ENCODE results near the gene CACNB3. TPM values are rescaled to one million over a fixed set of nuclear protein-coding genes. Genes with fewer than 3 reads are reported as not detected.

CACNB3 gene
- polyA plus RNA-seq, 3 donors: 0.84 to 6.3 (median 1.5) TPM

- H3K4me3 ChIP-seq (replicated peaks in 1 of 3; ENCODE audit: low read depth in 2 of 3, low read length in 3 of 3): no peak overlapping the region
- no peaks in the 10 kb centered on the region for H3K79me2 ChIP-seq (ENCODE audit: insufficient read depth, low read length)
- H3K27ac Mint-ChIP-seq: no peak overlapping the region
- H3K36me3 Mint-ChIP-seq: no peaks in the 10 kb centered on the region
- no peak overlapping the region for H2AFZ ChIP-seq (ENCODE audit: insufficient read depth, low read depth, low read length, poor library complexity, severe bottlenecking)
- intact Hi-C loops (cut with micrococcal nuclease): no loop called here
- no peak overlapping the region for H3K9ac ChIP-seq (ENCODE audit: insufficient read depth, low read length, poor library complexity, severe bottlenecking)
- H3K9me3 Mint-ChIP-seq: peaks cover 0 to 1% (median 0%) of the 10 kb centered on the region in 7 donors
- H3K27me3 Mint-ChIP-seq (ENCODE audit: low read depth in 3 of 3): peaks cover 6 to 10% (median 7%) of the 10 kb centered on the region in 3 donors
- TF ChIP-seq CTCF (IDR thresholded peaks at IDR 0.05): no peak
- no peaks in the 10 kb centered on the region for H3K36me3 ChIP-seq (replicated peaks in 1 of 2; ENCODE audit: control insufficient read depth in 1 of 2, insufficient read depth in 2 of 2, low read length in 2 of 2)
- no peak overlapping the region for H3K27ac ChIP-seq (ENCODE audit: low read depth in 1 of 2, low read length in 2 of 2)
- DNase-seq: peak in 1 of 3 donors; percentile 1
- H3K4me3 Mint-ChIP-seq: no peak overlapping the region
- H3K4me1 Mint-ChIP-seq: peaks cover 4% of the 10 kb centered on the region
- no peaks in the 10 kb centered on the region for H4K20me1 ChIP-seq (ENCODE audit: insufficient read depth, low read length)
- 81% methylated on average over 14 of the region's 14 CpGs for WGBS (ENCODE audit: insufficient coverage)
- peaks cover under 1 to 2% of the 10 kb centered on the region in 2 donors for H3K4me1 ChIP-seq (ENCODE audit: control insufficient read depth in 1 of 2, insufficient read depth in 2 of 2, low read length in 2 of 2)
- H3K27me3 ChIP-seq (ENCODE audit: control insufficient read depth in 2 of 2, insufficient read depth in 2 of 2, low read length in 2 of 2): no peaks in the 10 kb centered on the region
- no peak overlapping the region for H3K4me2 ChIP-seq (replicated peaks; ENCODE audit: extremely low read depth, low read length, poor library complexity, severe bottlenecking)
- no peaks in the 10 kb centered on the region for H3K9me3 ChIP-seq (replicated peaks in 1 of 2; ENCODE audit: control insufficient read depth in 1 of 2, insufficient read depth in 1 of 2, low read length in 2 of 2)
These were observed 17.3 kb upstream of the CACNB3 start for GRCh38 chr12:48800971-48801370.

DNA sequence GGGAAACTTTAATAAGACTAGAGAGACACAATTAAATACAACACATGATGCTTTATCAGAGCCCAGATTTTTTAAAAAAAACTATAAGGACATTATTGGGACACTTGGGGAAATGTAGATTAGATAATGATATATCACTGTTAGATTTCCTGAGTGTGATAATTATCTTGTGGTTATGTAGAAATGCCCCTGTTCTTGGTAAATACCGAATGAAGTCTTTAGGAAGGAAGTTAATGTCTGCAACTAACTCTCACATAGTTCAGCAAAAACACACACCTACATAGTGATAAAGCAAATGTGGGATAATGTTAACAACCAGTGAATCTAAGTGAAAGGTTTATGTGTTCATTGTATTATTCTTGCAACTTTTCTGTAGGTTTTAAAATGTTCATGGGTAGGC, 14.6 kb upstream of the CACNB3 start:
- H3K36me3 Mint-ChIP-seq: no peaks in the 10 kb centered on the region
- DNase-seq: no peak
- peaks cover 3% of the 10 kb centered on the region for H3K4me1 Mint-ChIP-seq
- intact Hi-C loops (cut with micrococcal nuclease): no loop called here
- Histone ChIP-seq H3K27me3 (ENCODE audit: control insufficient read depth in 2 of 2, insufficient read depth in 2 of 2, low read length in 2 of 2) (no peaks in the 10 kb centered on the region), H3K27ac (ENCODE audit: low read depth in 1 of 2, low read length in 2 of 2) (no peak overlapping the region), H3K9ac (ENCODE audit: insufficient read depth, low read length, poor library complexity, severe bottlenecking) (no peak overlapping the region), H3K9me3 (replicated peaks in 1 of 2; ENCODE audit: control insufficient read depth in 1 of 2, insufficient read depth in 1 of 2, low read length in 2 of 2) (no peaks in the 10 kb centered on the region), H3K4me2 (replicated peaks; ENCODE audit: extremely low read depth, low read length, poor library complexity, severe bottlenecking) (no peak overlapping the region), H3K36me3 (replicated peaks in 1 of 2; ENCODE audit: control insufficient read depth in 1 of 2, insufficient read depth in 2 of 2, low read length in 2 of 2) (no peaks in the 10 kb centered on the region), H3K4me1 (ENCODE audit: control insufficient read depth in 1 of 2, insufficient read depth in 2 of 2, low read length in 2 of 2) (no peaks in the 10 kb centered on the region), H4K20me1 (ENCODE audit: insufficient read depth, low read length) (no peaks in the 10 kb centered on the region), H3K79me2 (ENCODE audit: insufficient read depth, low read length) (no peaks in the 10 kb centered on the region), H2AFZ (ENCODE audit: insufficient read depth, low read depth, low read length, poor library complexity, severe bottlenecking) (no peak overlapping the region), H3K4me3 (replicated peaks in 1 of 3; ENCODE audit: low read depth in 2 of 3, low read length in 3 of 3) (no peak overlapping the region)
- no peak for TF ChIP-seq CTCF (IDR thresholded peaks at IDR 0.05)
- peaks cover 7 to 10% (median 8%) of the 10 kb centered on the region in 3 donors for H3K27me3 Mint-ChIP-seq (ENCODE audit: low read depth in 3 of 3)
- no peak overlapping the region for H3K27ac Mint-ChIP-seq
- no CpG with 5 or more reads among the region's 1 CpG for WGBS (ENCODE audit: insufficient coverage)
- no peak overlapping the region for H3K4me3 Mint-ChIP-seq
- H3K9me3 Mint-ChIP-seq: peaks cover 0 to 2% (median 0%) of the 10 kb centered on the region in 7 donors

Data from CD14-positive monocyte (primary cell).